Measurements from ENCODE around the gene ATP10A.

The ATP10A gene

GRCh38 chr15:25658560-25658959 is 204.6 kb downstream of the ATP10A start:
- in situ Hi-C loops (cut with HindIII; ENCODE audit: low sequenced_read_pairs): no loop called here
- DNase-seq (ENCODE audit: low read depth): no peak
- TF ChIP-seq CTCF (IDR thresholded peaks at IDR 0.05; ENCODE audit: low read depth, low read length, missing control alignments): no peak

GRCh38 chr15:25655207-25655948 is 207.7 kb downstream of the ATP10A start:
- no peak overlapping the region for H3K4me3 ChIP-seq (ENCODE audit: low read depth, low read length)
- in situ Hi-C loops (cut with HindIII; ENCODE audit: low sequenced_read_pairs): no loop called here
- TF ChIP-seq CTCF (IDR thresholded peaks at IDR 0.05; ENCODE audit: low read depth, low read length, missing control alignments): no peak
- no peak for DNase-seq (ENCODE audit: low read depth)

More at GRCh38 chr15:25658560-25658959, 204.6 kb downstream of the ATP10A start:
- no peak overlapping the region for H3K4me3 ChIP-seq (ENCODE audit: low read depth, low read length)

GRCh38 chr15:25653371-25653770 is 209.8 kb downstream of the ATP10A start:
- no peak for TF ChIP-seq CTCF (IDR thresholded peaks at IDR 0.05; ENCODE audit: low read depth, low read length, missing control alignments)
- no peak overlapping the region for H3K4me3 ChIP-seq (ENCODE audit: low read depth, low read length)
- in situ Hi-C loops (cut with HindIII; ENCODE audit: low sequenced_read_pairs): no loop called here
- DNase-seq (ENCODE audit: low read depth): no peak

GRCh38 chr15:25652704-25653103 is 210.4 kb downstream of the ATP10A start:
- no peak for DNase-seq (ENCODE audit: low read depth)
- TF ChIP-seq CTCF (IDR thresholded peaks at IDR 0.05; ENCODE audit: low read depth, low read length, missing control alignments): no peak
- in situ Hi-C loops (cut with HindIII; ENCODE audit: low sequenced_read_pairs): no loop called here
- no peak overlapping the region for H3K4me3 ChIP-seq (ENCODE audit: low read depth, low read length)

GRCh38 chr15:25649390-25649789 is 213.7 kb downstream of the ATP10A start:
- in situ Hi-C loops (cut with HindIII; ENCODE audit: low sequenced_read_pairs): no loop called here
- no peak overlapping the region for H3K4me3 ChIP-seq (ENCODE audit: low read depth, low read length)
- no peak for TF ChIP-seq CTCF (IDR thresholded peaks at IDR 0.05; ENCODE audit: low read depth, low read length, missing control alignments)
- no peak for DNase-seq (ENCODE audit: low read depth)

GRCh38 chr15:25643120-25643519 is 220.0 kb downstream of the ATP10A start:
- no peak for TF ChIP-seq CTCF (IDR thresholded peaks at IDR 0.05; ENCODE audit: low read depth, low read length, missing control alignments)
- in situ Hi-C loops (cut with HindIII; ENCODE audit: low sequenced_read_pairs): no loop called here
- DNase-seq (ENCODE audit: low read depth): no peak
- H3K4me3 ChIP-seq (ENCODE audit: low read depth, low read length): no peak overlapping the region
